HAP-1 (cell line): ENCODE measurements around the gene SNX12.
"Not testable (repeated sequence)": the region's sequence is repeated elsewhere in the genome, so short reads cannot be mapped to it uniquely, and the experiment has no call there.

Source experiments
- DNase-seq, 2 experiments: peaks; one replicate each; pipeline ENCODE4 v3.0.0-alpha.2; 2016 to 2020; ENCODE audit warnings: low spot score in 2 of 2
- H3K27me3 ChIP-seq: fragments of 250-450 bp; sonication (Bioruptor Pico); 2 replicates; pipeline ENCODE4 v1.5.1; 2020; ENCODE audit warnings: low read depth, mild to moderate bottlenecking, moderate library complexity
- H3K36me3 ChIP-seq: fragments of 250-450 bp; sonication (Bioruptor Pico); replicated peaks from 2 replicates; pipeline ENCODE4 v1.5.1; 2020; ENCODE audit warnings: mild to moderate bottlenecking
- H3K4me1 ChIP-seq: fragments of 250-450 bp; sonication (Bioruptor Pico); 2 replicates; pipeline ENCODE4 v1.5.1; 2020; ENCODE audit warnings: mild to moderate bottlenecking
- H3K4me3 ChIP-seq: fragments of 250-450 bp; sonication (Bioruptor Pico); 2 replicates; pipeline ENCODE4 v1.5.1; 2020; ENCODE audit warnings: mild to moderate bottlenecking, moderate library complexity
- H3K9me3 ChIP-seq: fragments of 250-450 bp; sonication (Bioruptor Pico); 2 replicates; pipeline ENCODE4 v1.5.1; 2020; ENCODE audit warnings: mild to moderate bottlenecking, moderate library complexity
- in situ Hi-C: fragments of 300-500 bp; cut with MboI; formaldehyde crosslinking; loops from 3 replicates; pipeline ENCODE4 v1.14.3; 2020; ENCODE audit warnings: low sequenced_read_pairs, inconsistent platforms, mixed read lengths

Gene SNX12

GRCh38 chrX:71067089-71067488 is 1.0 kb downstream of the SNX12 start:
- H3K27me3 ChIP-seq = no peaks in the 10 kb centered on the region
- peaks cover 22% of the 10 kb centered on the region for H3K36me3 ChIP-seq
- peaks cover 20% of the 10 kb centered on the region for H3K4me1 ChIP-seq
- in situ Hi-C loops = no loop called here
- DNase-seq = no peak
- H3K9me3 ChIP-seq = no peaks in the 10 kb centered on the region
- H3K4me3 ChIP-seq = peak overlapping the region; percentile 90

- no peak for DNase-seq
- in situ Hi-C loops = no loop called here
- H3K27me3 ChIP-seq = no peaks in the 10 kb centered on the region
- H3K4me3 ChIP-seq = no peak overlapping the region
- peaks cover 65% of the 10 kb centered on the region for H3K36me3 ChIP-seq
- H3K4me1 ChIP-seq = peaks cover 17% of the 10 kb centered on the region
- H3K9me3 ChIP-seq = no peaks in the 10 kb centered on the region
Measured at GRCh38 chrX:71060127-71060526, 8.0 kb downstream of the SNX12 start.

GRCh38 chrX:71057848-71058530 is 10.1 kb downstream of the SNX12 start:
- no peak for DNase-seq
- H3K4me1 ChIP-seq = peaks cover 6% of the 10 kb centered on the region
- in situ Hi-C loops = no loop called here

GRCh38 chrX:71056867-71057266 is 11.3 kb downstream of the SNX12 start:
- in situ Hi-C loops = no loop called here
- Histone ChIP-seq H3K4me1 (peaks cover 6% of the 10 kb centered on the region), H3K4me3 (no peak overlapping the region), H3K9me3 (no peaks in the 10 kb centered on the region), H3K36me3 (peaks cover 53% of the 10 kb centered on the region), H3K27me3 (no peaks in the 10 kb centered on the region)
- no peak for DNase-seq

More at GRCh38 chrX:71057848-71058530, 10.1 kb downstream of the SNX12 start:
- no peak overlapping the region for H3K4me3 ChIP-seq
- no peaks in the 10 kb centered on the region for H3K27me3 ChIP-seq
- peaks cover 64% of the 10 kb centered on the region for H3K36me3 ChIP-seq
- no peaks in the 10 kb centered on the region for H3K9me3 ChIP-seq

- H3K4me3 ChIP-seq = no peak overlapping the region
- no peaks in the 10 kb centered on the region for H3K9me3 ChIP-seq
- no peak for DNase-seq
- peaks cover 6% of the 10 kb centered on the region for H3K4me1 ChIP-seq
- H3K27me3 ChIP-seq = no peaks in the 10 kb centered on the region
- in situ Hi-C loops = no loop called here
- H3K36me3 ChIP-seq = peaks cover 31% of the 10 kb centered on the region
Measured at GRCh38 chrX:71053217-71053621, 14.9 kb downstream of the SNX12 start.

GRCh38 chrX:71052721-71053120 is 15.4 kb downstream of the SNX12 start:
- peaks cover 6% of the 10 kb centered on the region for H3K4me1 ChIP-seq
- H3K27me3 ChIP-seq = no peaks in the 10 kb centered on the region
- in situ Hi-C loops = no loop called here
- H3K36me3 ChIP-seq = peaks cover 31% of the 10 kb centered on the region
- DNase-seq = no peak
- no peak overlapping the region for H3K4me3 ChIP-seq
- no peaks in the 10 kb centered on the region for H3K9me3 ChIP-seq

- in situ Hi-C loops, H3K27me3 ChIP-seq, H3K9me3 ChIP-seq, DNase-seq, H3K36me3 ChIP-seq, H3K4me3 ChIP-seq, H3K4me1 ChIP-seq: not testable (repeated sequence)
Measured at GRCh38 chrX:71047891-71048290, 20.2 kb downstream of the SNX12 start.

GRCh38 chrX:71017396-71017939 is 50.7 kb downstream of the SNX12 start:
- H3K27me3 ChIP-seq = no peaks in the 10 kb centered on the region
- no peaks in the 10 kb centered on the region for H3K9me3 ChIP-seq
- no peaks in the 10 kb centered on the region; the same call in 1 of the 2 replicates for H3K4me1 ChIP-seq
- in situ Hi-C loops = no loop called here
- peak in 1 of 2 experiments; percentile 25 for DNase-seq
- no peaks in the 10 kb centered on the region for H3K36me3 ChIP-seq
- H3K4me3 ChIP-seq = no peak overlapping the region
